ENCODE results near the gene ADAMTS16. TPM values are rescaled to one million over a fixed set of nuclear protein-coding genes. Genes with fewer than 3 reads are reported as not detected.

The ADAMTS16 gene
- total and polyA plus RNA-seq, 9 donors, result 7.4 to 32.7 (median 13.6) TPM

DNA sequence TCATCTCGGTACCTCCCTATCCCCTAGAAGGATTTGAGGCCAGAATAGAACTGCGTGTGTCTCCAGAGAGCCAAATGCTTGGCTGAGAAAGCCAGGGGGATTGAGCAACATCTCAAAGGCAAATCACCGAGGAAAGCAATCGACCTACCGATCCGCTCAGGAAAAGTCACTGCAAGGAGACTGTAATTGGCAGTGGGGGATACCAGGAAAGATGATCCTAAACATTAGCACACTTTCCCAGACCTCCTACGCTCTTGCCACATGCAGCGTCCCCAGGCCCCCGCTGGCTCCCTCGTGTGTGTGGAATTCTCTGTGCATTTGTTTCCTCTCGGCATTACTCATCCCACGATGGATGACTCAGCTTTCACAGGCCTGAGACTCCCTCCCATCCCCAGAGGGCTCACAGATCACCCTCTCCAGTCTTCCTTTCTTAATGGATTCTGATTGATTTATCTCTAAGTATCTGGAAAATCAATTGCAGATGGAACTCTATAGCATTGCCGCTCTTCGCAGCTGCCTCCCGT is 200.1 kb downstream of the ADAMTS16 start:
- 20 to 28% (median 21%) methylated on average over 15 of the region's 15 CpGs for WGBS, 3 donors
- Histone ChIP-seq H3K27me3 (no peaks in the 10 kb centered on the region), H3K4me1 (ENCODE audit: insufficient read depth) (peaks cover 3% of the 10 kb centered on the region), H3K9me3 (no peaks in the 10 kb centered on the region), H3K36me3 (no peaks in the 10 kb centered on the region), H3K4me3 (no peak overlapping the region), H3K27ac (peak overlapping the region in 1 of 2 donors; percentile 60)
- intact Hi-C loops (cut with DNase I), result loop anchor here in 1 of 4 donors (5.0 kb wide), 1 partner anchor 68 kb away; no protein-coding TSS in a partner anchor
- TF ChIP-seq CTCF (IDR thresholded peaks at IDR 0.05) (peak; percentile 12 to 57 (median 51)), EP300 (IDR thresholded peaks at IDR 0.05) (no peak), POLR2A (IDR thresholded peaks at IDR 0.05) (no peak)
- DNase-seq, result peak; percentile 77 to 88 (median 80)

GRCh38 chr5:5341531-5342292 is 201.6 kb downstream of the ADAMTS16 start:
- peak overlapping the region in 1 of 2 donors; percentile 27 for H3K27ac ChIP-seq
- no peak for TF ChIP-seq CTCF (IDR thresholded peaks at IDR 0.05)
- TF ChIP-seq POLR2A (IDR thresholded peaks at IDR 0.05), result no peak
- TF ChIP-seq EP300 (IDR thresholded peaks at IDR 0.05), result no peak
- WGBS, 3 donors, result 79 to 90% (median 81%) methylated on average over 10 of the region's 10 CpGs
- intact Hi-C loops (cut with DNase I), result loop anchor here in 1 of 4 donors (5.0 kb wide), 1 partner anchor 69 kb away; no protein-coding TSS in a partner anchor
- no peak for DNase-seq
- no peaks in the 10 kb centered on the region for H3K27me3 ChIP-seq
- no peaks in the 10 kb centered on the region for H3K9me3 ChIP-seq
- peaks cover 3% of the 10 kb centered on the region for H3K4me1 ChIP-seq (ENCODE audit: insufficient read depth)
- no peaks in the 10 kb centered on the region for H3K36me3 ChIP-seq
- H3K4me3 ChIP-seq, result no peak overlapping the region

GRCh38 chr5:5342784-5343183 is 202.7 kb downstream of the ADAMTS16 start:
- Histone ChIP-seq H3K4me3 (no peak overlapping the region), H3K4me1 (ENCODE audit: insufficient read depth) (peaks cover 3% of the 10 kb centered on the region), H3K27me3 (no peaks in the 10 kb centered on the region), H3K9me3 (no peaks in the 10 kb centered on the region), H3K36me3 (no peaks in the 10 kb centered on the region), H3K27ac (no peak overlapping the region)
- DNase-seq, result no peak
- TF ChIP-seq EP300 (IDR thresholded peaks at IDR 0.05), result no peak
- no peak for TF ChIP-seq POLR2A (IDR thresholded peaks at IDR 0.05)
- TF ChIP-seq CTCF (IDR thresholded peaks at IDR 0.05), result no peak
- intact Hi-C loops (cut with DNase I), result loop anchor here in 1 of 4 donors (5.0 kb wide), 1 partner anchor 70 kb away; no protein-coding TSS in a partner anchor

GRCh38 chr5:5343568-5343967 is 203.4 kb downstream of the ADAMTS16 start:
- TF ChIP-seq EP300 (IDR thresholded peaks at IDR 0.05) (no peak), CTCF (IDR thresholded peaks at IDR 0.05) (no peak), POLR2A (IDR thresholded peaks at IDR 0.05) (no peak)
- intact Hi-C loops (cut with DNase I), result loop anchor here in 1 of 4 donors (5.0 kb wide), 1 partner anchor 71 kb away; no protein-coding TSS in a partner anchor
- DNase-seq, result no peak
- Histone ChIP-seq H3K9me3 (no peaks in the 10 kb centered on the region), H3K27ac (no peak overlapping the region), H3K36me3 (no peaks in the 10 kb centered on the region), H3K4me3 (no peak overlapping the region), H3K27me3 (no peaks in the 10 kb centered on the region), H3K4me1 (ENCODE audit: insufficient read depth) (peaks cover 3% of the 10 kb centered on the region)
- 86 to 91% (median 89%) methylated on average over 6 of the region's 6 CpGs for WGBS, 3 donors

Data from ovary (tissue), 9 donors.